ENCODE measurements around the gene WAPL.

The WAPL gene

DNA sequence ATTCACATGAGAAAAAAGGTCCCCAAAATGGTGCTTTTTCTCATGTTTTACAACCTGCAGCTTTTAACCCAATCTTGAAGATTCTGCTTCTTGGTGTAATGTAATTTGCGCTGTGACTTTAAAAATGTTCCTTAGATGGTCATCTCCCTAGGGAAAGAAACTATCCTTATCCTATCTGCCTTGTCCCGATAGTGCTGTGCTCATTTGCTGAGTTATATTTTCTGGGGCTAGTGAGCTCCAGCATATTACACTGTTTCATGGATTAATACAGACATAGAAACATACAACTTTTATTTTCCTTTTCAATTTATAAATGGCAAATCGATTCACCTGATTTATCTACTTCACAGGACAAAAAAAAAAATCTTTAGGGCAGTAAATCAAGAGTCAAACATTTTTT lies 2.8 kb downstream of the WAPL start:
- Histone ChIP-seq H3K27me3 (ENCODE audit: control insufficient read depth, insufficient read depth, low read length) (no peaks in the 10 kb centered on the region), H3K9me3 (ENCODE audit: control insufficient read depth, low read length) (no peaks in the 10 kb centered on the region), H3K4me2 (ENCODE audit: low read length) (no peak overlapping the region), H3K36me3 (ENCODE audit: control insufficient read depth, insufficient read depth, low read length) (no peaks in the 10 kb centered on the region), H3K9ac (no peak overlapping the region), H3K79me2 (peaks cover 62% of the 10 kb centered on the region), H3K27ac (no peak overlapping the region), H3K4me1 (peaks cover 17% of the 10 kb centered on the region), H2AFZ (no peak overlapping the region), H3K4me3 (ENCODE audit: low read depth, low read length) (no peak overlapping the region)
- TF ChIP-seq, protein P1, sequence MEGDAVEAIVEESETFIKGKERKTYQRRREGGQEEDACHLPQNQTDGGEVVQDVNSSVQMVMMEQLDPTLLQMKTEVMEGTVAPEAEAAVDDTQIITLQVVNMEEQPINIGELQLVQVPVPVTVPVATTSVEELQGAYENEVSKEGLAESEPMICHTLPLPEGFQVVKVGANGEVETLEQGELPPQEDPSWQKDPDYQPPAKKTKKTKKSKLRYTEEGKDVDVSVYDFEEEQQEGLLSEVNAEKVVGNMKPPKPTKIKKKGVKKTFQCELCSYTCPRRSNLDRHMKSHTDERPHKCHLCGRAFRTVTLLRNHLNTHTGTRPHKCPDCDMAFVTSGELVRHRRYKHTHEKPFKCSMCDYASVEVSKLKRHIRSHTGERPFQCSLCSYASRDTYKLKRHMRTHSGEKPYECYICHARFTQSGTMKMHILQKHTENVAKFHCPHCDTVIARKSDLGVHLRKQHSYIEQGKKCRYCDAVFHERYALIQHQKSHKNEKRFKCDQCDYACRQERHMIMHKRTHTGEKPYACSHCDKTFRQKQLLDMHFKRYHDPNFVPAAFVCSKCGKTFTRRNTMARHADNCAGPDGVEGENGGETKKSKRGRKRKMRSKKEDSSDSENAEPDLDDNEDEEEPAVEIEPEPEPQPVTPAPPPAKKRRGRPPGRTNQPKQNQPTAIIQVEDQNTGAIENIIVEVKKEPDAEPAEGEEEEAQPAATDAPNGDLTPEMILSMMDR (IDR thresholded peaks at IDR 0.05) = no peak

DNA sequence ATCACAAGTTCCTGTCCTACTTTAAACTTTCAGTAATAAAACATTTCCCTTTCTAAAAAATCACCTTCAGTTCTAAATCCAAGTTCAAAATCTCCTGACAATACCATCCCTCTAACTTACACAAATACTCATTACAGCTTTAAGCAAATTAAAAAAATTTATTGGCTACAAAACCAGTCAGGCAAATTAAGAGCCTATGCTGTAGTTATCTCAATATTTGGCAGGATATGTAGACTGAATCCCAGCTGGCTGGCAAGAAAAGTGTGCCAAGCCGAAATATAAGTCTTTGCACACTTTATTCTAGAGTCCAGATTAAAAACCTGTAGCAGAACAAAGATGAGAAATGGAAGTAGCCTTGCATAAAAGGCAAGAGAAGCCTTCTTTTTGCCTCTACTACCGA lies 9.5 kb downstream of the WAPL start:
- no peaks in the 10 kb centered on the region for H3K36me3 ChIP-seq (ENCODE audit: control insufficient read depth, insufficient read depth, low read length)
- H3K9ac ChIP-seq = no peak overlapping the region
- H3K9me3 ChIP-seq (ENCODE audit: control insufficient read depth, low read length) = no peaks in the 10 kb centered on the region
- peak overlapping the region; percentile 11 for H3K4me2 ChIP-seq (ENCODE audit: low read length)
- no peak overlapping the region for H2AFZ ChIP-seq
- H3K27me3 ChIP-seq (ENCODE audit: control insufficient read depth, insufficient read depth, low read length) = no peaks in the 10 kb centered on the region
- peaks cover 17% of the 10 kb centered on the region for H3K4me1 ChIP-seq
- H3K4me3 ChIP-seq (ENCODE audit: low read depth, low read length) = no peak overlapping the region
- H3K27ac ChIP-seq = no peak overlapping the region
- TF ChIP-seq, protein P1 (IDR thresholded peaks at IDR 0.05) = no peak
- peaks cover 58% of the 10 kb centered on the region for H3K79me2 ChIP-seq

DNA sequence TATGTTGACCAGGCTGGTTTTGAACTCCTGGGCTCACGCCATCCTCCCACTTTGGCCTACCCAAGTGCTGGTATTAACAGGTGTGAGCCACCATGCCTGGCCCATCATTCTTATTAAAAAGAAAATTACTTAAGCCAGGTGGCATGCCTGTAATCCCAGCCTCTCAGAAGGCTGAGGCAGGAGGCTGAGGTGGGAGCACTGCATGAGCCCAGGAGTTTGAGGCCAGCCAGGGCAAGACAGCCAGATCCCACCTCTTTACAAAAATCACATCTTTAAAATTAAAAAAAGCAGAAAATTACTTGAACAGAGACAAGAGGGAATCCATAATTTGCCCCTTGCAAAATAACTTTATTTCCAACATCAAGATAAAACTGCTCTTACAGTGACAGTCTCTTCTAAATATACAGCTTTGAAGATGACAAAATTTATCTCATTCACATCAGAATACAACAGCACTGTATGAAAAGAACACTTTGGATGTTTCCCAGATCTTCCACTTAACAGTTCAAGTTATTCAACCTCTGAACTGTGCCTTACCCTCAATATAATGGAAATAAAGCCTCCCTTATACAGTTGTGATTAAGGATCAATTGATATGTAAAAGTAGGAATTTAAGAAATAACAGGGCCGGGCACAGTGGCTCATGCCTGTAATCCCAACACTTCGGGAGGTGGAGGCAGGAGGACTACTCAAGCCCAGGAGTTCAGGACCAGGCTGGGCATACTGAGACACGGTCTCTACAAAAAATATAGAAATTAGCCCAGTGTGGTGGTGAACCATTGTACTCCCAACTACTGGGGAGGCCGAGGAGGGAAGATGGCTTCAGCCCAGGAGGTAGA lies 10.3 kb downstream of the WAPL start:
- Histone ChIP-seq H3K27ac (no peak overlapping the region), H3K9me3 (ENCODE audit: control insufficient read depth, low read length) (no peaks in the 10 kb centered on the region), H2AFZ (no peak overlapping the region), H3K79me2 (peaks cover 55% of the 10 kb centered on the region), H3K9ac (no peak overlapping the region), H3K4me2 (ENCODE audit: low read length) (no peak overlapping the region), H3K4me1 (peaks cover 17% of the 10 kb centered on the region), H3K27me3 (ENCODE audit: control insufficient read depth, insufficient read depth, low read length) (no peaks in the 10 kb centered on the region), H3K4me3 (ENCODE audit: low read depth, low read length) (no peak overlapping the region), H3K36me3 (ENCODE audit: control insufficient read depth, insufficient read depth, low read length) (no peaks in the 10 kb centered on the region)
- TF ChIP-seq, protein P1 (IDR thresholded peaks at IDR 0.05) = no peak

DNA sequence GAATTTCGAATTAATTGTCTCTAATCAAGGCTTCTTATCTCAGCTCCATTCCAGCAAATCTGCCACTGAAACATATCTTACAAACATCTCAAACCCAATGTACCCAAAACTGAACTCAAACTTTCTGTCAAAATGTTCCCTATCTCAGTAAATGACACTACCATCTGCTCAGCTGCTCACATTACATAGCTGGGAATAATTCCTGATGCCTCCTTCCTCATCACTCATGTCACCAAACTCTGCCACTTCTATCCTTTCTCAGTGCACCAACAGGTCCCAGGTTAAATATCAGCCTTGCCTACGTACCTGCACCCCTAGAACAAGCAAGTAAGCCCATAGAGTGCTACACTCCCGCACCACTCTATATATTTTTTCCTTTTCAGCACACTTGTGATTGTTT lies 12.4 kb downstream of the WAPL start:
- Histone ChIP-seq H3K4me1 (peaks cover 17% of the 10 kb centered on the region), H3K27me3 (ENCODE audit: control insufficient read depth, insufficient read depth, low read length) (no peaks in the 10 kb centered on the region), H3K9ac (no peak overlapping the region), H3K4me2 (ENCODE audit: low read length) (no peak overlapping the region), H3K36me3 (ENCODE audit: control insufficient read depth, insufficient read depth, low read length) (no peaks in the 10 kb centered on the region), H3K4me3 (ENCODE audit: low read depth, low read length) (no peak overlapping the region), H2AFZ (no peak overlapping the region), H3K9me3 (ENCODE audit: control insufficient read depth, low read length) (no peaks in the 10 kb centered on the region), H3K27ac (no peak overlapping the region), H3K79me2 (peaks cover 43% of the 10 kb centered on the region)
- TF ChIP-seq, protein P1 (IDR thresholded peaks at IDR 0.05) = no peak

DNA sequence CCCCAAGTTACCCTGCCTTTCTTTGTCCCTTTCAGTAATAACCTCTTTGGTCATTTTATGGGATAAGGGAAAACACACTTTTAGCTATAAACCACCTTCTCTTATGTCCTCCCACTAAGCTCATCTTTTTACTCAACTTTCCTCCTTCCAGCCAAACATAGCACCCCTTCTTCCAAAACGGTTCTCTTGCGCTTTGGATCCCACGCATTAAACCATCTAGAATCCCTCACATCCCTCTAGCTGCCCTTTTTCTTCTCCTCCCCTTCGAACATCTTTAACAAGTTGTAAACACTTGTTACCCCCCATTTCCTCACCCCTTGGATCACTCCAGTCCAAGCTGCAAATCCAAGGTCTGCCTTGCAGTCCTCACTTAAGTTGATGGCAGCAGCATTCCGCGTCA lies 13.4 kb downstream of the WAPL start:
- H3K9ac ChIP-seq = no peak overlapping the region
- TF ChIP-seq, protein P1 (IDR thresholded peaks at IDR 0.05) = no peak
- H3K79me2 ChIP-seq = peaks cover 42% of the 10 kb centered on the region
- H2AFZ ChIP-seq = no peak overlapping the region
- H3K4me2 ChIP-seq (ENCODE audit: low read length) = peak overlapping the region; percentile 18
- no peak overlapping the region for H3K27ac ChIP-seq
- H3K27me3 ChIP-seq (ENCODE audit: control insufficient read depth, insufficient read depth, low read length) = no peaks in the 10 kb centered on the region
- no peaks in the 10 kb centered on the region for H3K9me3 ChIP-seq (ENCODE audit: control insufficient read depth, low read length)
- peaks cover 17% of the 10 kb centered on the region for H3K4me1 ChIP-seq
- no peak overlapping the region for H3K4me3 ChIP-seq (ENCODE audit: low read depth, low read length)
- no peaks in the 10 kb centered on the region for H3K36me3 ChIP-seq (ENCODE audit: control insufficient read depth, insufficient read depth, low read length)

Measured in parathyroid adenoma (tissue), 2 donors.